HUES6 (cell line): ENCODE measurements around the gene CTAG2.

ENCODE experiments used
- H3K27ac ChIP-seq: 2 replicates; pipeline ENCODE4 v1.7.0; 2013; ENCODE audit warnings: low read depth, mild to moderate bottlenecking, low read length, inconsistent platforms
- H3K27me3 ChIP-seq: 2 replicates; pipeline ENCODE4 v1.6.1; 2013; ENCODE audit warnings: low read length; ENCODE audit not compliant: control insufficient read depth, insufficient read depth
- H3K36me3 ChIP-seq: 2 replicates; pipeline ENCODE4 v1.6.1; 2013; ENCODE audit warnings: low read length; ENCODE audit not compliant: control insufficient read depth, insufficient read depth
- H3K4me1 ChIP-seq: 2 replicates; pipeline ENCODE4 v1.6.1; 2013; ENCODE audit warnings: low read length; ENCODE audit not compliant: control insufficient read depth, insufficient read depth
- H3K4me3 ChIP-seq: 2 replicates; pipeline ENCODE4 v1.5.1; 2013; ENCODE audit warnings: low read depth, low read length
- H3K9ac ChIP-seq: one replicate; pipeline ENCODE4 v1.6.1; 2013; ENCODE audit warnings: mild to moderate bottlenecking, low read length
- H3K9me3 ChIP-seq: 2 replicates; pipeline ENCODE4 v1.6.1; 2013; ENCODE audit warnings: low read depth, low read length; ENCODE audit not compliant: control insufficient read depth, insufficient read depth

CTAG2 gene

GRCh38 chrX:154658957-154659356, 5.6 kb upstream of the CTAG2 start:
- H3K9ac ChIP-seq = no peak overlapping the region
- peaks cover 44% of the 10 kb centered on the region for H3K9me3 ChIP-seq
- H3K27me3 ChIP-seq = no peaks in the 10 kb centered on the region; the same call in 1 of the 2 replicates
- no peaks in the 10 kb centered on the region for H3K4me1 ChIP-seq
- no peak overlapping the region for H3K27ac ChIP-seq
- no peak overlapping the region for H3K4me3 ChIP-seq
- no peaks in the 10 kb centered on the region for H3K36me3 ChIP-seq

GRCh38 chrX:154658187-154658586, 4.8 kb upstream of the CTAG2 start:
- H3K4me3 ChIP-seq = no peak overlapping the region
- H3K27me3 ChIP-seq = no peaks in the 10 kb centered on the region; the same call in 1 of the 2 replicates
- no peak overlapping the region for H3K9ac ChIP-seq
- peaks cover 40% of the 10 kb centered on the region for H3K9me3 ChIP-seq
- H3K36me3 ChIP-seq = no peaks in the 10 kb centered on the region
- H3K27ac ChIP-seq = no peak overlapping the region
- no peaks in the 10 kb centered on the region for H3K4me1 ChIP-seq

- Histone ChIP-seq H3K9ac (no peak overlapping the region), H3K27ac (no peak overlapping the region), H3K4me1 (no peaks in the 10 kb centered on the region), H3K4me3 (no peak overlapping the region), H3K27me3 (no peaks in the 10 kb centered on the region), H3K9me3 (peaks cover 35% of the 10 kb centered on the region; the same call in 1 of the 2 replicates), H3K36me3 (no peaks in the 10 kb centered on the region)
These were observed 3.9 kb upstream of the CTAG2 start for GRCh38 chrX:154657226-154657805.

DNA sequence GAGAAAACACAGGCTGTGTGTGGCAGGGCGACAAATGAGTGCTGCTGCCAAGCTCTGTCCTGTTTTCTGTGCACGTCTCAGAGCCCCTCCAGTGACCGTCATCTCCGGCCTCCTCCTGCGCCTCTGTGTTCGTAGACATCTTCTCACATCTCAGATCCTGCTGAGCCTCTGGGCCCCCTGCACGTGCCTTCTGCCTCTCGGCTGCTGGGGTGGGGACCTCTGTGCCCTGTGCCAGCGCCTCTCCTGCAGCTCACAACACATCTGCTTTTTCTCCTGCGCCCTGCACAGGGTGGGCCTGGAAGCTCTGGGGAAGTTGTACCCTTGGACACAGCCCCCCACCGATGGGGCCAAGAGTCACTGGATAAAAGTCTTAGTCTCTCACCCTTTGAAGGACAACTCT, 2.4 kb upstream of the CTAG2 start:
- Histone ChIP-seq H3K9ac (no peak overlapping the region), H3K36me3 (no peaks in the 10 kb centered on the region), H3K4me1 (no peaks in the 10 kb centered on the region), H3K9me3 (peaks cover 35% of the 10 kb centered on the region; the same call in 1 of the 2 replicates), H3K27me3 (no peaks in the 10 kb centered on the region), H3K4me3 (no peak overlapping the region), H3K27ac (no peak overlapping the region)

- Histone ChIP-seq H3K9me3 (peaks cover 31% of the 10 kb centered on the region; the same call in 1 of the 2 replicates), H3K27me3 (no peaks in the 10 kb centered on the region), H3K9ac (no peak overlapping the region), H3K4me3 (no peak overlapping the region), H3K4me1 (no peaks in the 10 kb centered on the region), H3K27ac (no peak overlapping the region), H3K36me3 (no peaks in the 10 kb centered on the region)
These were observed 2.0 kb upstream of the CTAG2 start for GRCh38 chrX:154655346-154655745.

GRCh38 chrX:154654925-154655324, 1.5 kb upstream of the CTAG2 start:
- no peak overlapping the region for H3K27ac ChIP-seq
- H3K27me3 ChIP-seq = no peaks in the 10 kb centered on the region
- peaks cover 1% of the 10 kb centered on the region; the same call in 1 of the 2 replicates for H3K4me1 ChIP-seq
- H3K9me3 ChIP-seq = peaks cover 27% of the 10 kb centered on the region; the same call in 1 of the 2 replicates
- no peak overlapping the region for H3K4me3 ChIP-seq
- no peak overlapping the region for H3K9ac ChIP-seq
- H3K36me3 ChIP-seq = no peaks in the 10 kb centered on the region

DNA sequence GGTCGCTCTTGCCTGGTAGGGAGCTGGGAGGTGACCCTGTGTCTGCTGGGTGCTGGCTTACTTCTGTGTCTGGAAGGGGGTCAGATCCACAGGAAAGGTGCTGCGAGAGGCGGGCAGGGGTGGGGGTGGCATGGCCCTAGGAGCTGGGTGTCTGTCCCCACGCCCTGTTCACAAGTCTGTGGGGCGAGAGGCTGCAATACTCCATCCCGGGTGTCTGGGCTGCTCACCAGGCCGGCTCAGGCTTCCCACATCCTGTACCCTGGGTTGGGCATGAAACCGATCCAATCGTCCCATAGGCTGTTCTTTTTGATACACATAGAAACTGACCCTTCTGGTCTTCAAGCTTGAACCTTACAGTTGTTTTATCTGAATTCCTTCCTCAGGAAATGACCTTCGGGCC, 993 bp upstream of the CTAG2 start:
- peaks cover 29% of the 10 kb centered on the region; the same call in 1 of the 2 replicates for H3K9me3 ChIP-seq
- H3K9ac ChIP-seq = no peak overlapping the region
- H3K4me3 ChIP-seq = no peak overlapping the region

GRCh38 chrX:154653048-154653401, 354 bp downstream of the CTAG2 start:
- peaks cover 21% of the 10 kb centered on the region; the same call in 1 of the 2 replicates for H3K9me3 ChIP-seq
- H3K27me3 ChIP-seq = no peaks in the 10 kb centered on the region
- no peaks in the 10 kb centered on the region for H3K36me3 ChIP-seq
- peaks cover 6% of the 10 kb centered on the region; the same call in 1 of the 2 replicates for H3K4me1 ChIP-seq
- no peak overlapping the region for H3K27ac ChIP-seq
- no peak overlapping the region for H3K9ac ChIP-seq
- no peak overlapping the region for H3K4me3 ChIP-seq

More for the DNA sequence above, 993 bp upstream of the CTAG2 start:
- Histone ChIP-seq H3K4me1 (peaks cover 6% of the 10 kb centered on the region; the same call in 1 of the 2 replicates), H3K36me3 (no peaks in the 10 kb centered on the region), H3K27ac (no peak overlapping the region), H3K27me3 (no peaks in the 10 kb centered on the region)

DNA sequence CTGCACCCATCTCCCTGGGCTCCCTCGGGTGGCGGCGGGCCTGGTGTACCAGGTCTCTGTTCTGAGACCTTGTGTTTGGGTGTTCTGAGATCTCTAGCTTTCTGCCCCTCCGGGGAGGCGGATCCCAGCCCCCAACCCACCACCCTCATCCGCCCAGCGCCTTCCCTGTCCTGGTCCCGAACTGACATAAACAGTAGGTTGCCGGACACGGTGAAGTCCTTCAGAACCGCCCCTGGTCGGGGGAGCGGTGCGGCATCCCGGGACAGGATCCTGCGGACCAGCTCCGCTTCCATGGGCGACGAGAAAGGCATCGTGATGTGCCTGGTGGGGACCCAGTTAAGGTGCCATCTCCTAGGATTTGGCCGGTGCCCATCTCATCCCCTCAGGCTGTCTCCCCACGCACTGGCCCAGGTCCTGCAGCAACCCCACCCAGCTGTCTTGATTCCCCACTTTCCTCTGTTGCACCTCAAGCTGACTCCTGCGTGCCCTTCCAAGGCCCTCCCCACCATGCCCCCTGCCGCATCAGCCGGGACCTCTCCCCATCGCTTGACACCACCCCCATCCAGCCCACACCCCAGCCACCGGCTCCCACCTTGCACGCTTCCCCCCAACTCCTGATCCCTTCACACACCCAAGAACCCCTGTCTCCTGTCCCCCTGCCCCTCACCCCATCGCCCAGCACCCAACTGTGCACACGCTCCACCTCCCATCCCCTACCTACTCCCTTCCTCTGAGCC, 900 bp downstream of the CTAG2 start:
- H3K4me1 ChIP-seq = peaks cover 6% of the 10 kb centered on the region; the same call in 1 of the 2 replicates
- no peak overlapping the region for H3K4me3 ChIP-seq
- H3K9ac ChIP-seq = no peak overlapping the region
- no peak overlapping the region for H3K27ac ChIP-seq
- peaks cover 18% of the 10 kb centered on the region; the same call in 1 of the 2 replicates for H3K9me3 ChIP-seq
- H3K27me3 ChIP-seq = no peaks in the 10 kb centered on the region
- no peaks in the 10 kb centered on the region for H3K36me3 ChIP-seq

DNA sequence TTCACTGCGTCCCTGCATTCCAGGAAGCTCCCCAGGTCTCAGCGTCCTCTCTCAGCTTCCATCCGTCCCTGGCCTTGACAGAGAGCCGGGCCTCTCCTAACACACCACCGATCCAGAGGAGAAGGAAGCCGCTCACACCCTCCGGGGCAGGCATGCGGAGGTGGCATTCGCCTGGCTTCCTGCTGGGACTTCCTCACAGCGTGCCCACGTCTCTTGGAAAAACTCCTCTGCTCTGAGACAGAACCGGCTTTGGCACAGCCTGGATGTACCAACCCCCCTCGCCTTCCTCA, 3.2 kb downstream of the CTAG2 start:
- no peaks in the 10 kb centered on the region for H3K27me3 ChIP-seq
- no peak overlapping the region for H3K27ac ChIP-seq
- H3K9ac ChIP-seq = no peak overlapping the region

GRCh38 chrX:154649503-154650220, 3.7 kb downstream of the CTAG2 start:
- Histone ChIP-seq H3K4me3 (no peak overlapping the region), H3K4me1 (peaks cover 6% of the 10 kb centered on the region; the same call in 1 of the 2 replicates), H3K9ac (no peak overlapping the region), H3K27ac (no peak overlapping the region), H3K36me3 (no peaks in the 10 kb centered on the region), H3K27me3 (no peaks in the 10 kb centered on the region), H3K9me3 (peaks cover 11% of the 10 kb centered on the region; the same call in 1 of the 2 replicates)

More for the DNA sequence above, 3.2 kb downstream of the CTAG2 start:
- Histone ChIP-seq H3K4me3 (no peak overlapping the region), H3K4me1 (peaks cover 6% of the 10 kb centered on the region; the same call in 1 of the 2 replicates), H3K36me3 (no peaks in the 10 kb centered on the region), H3K9me3 (peaks cover 11% of the 10 kb centered on the region; the same call in 1 of the 2 replicates)
